SK-N-SH treated with all-trans-retinoic acid at 6 μM for 48 hours (cell line): ENCODE results near the gene DLG2.

Experiments used
- BACH2 ChIP-seq: fragments of 250-450 bp; sonication (Bioruptor Pico); IDR thresholded peaks from 2 replicates; pipeline ENCODE4 v1.9.0; 2021; ENCODE audit warnings: mild to moderate bottlenecking, borderline replicate concordance
- CREB5 ChIP-seq: fragments of 250-450 bp; sonication (Bioruptor Pico); IDR thresholded peaks from 2 replicates; pipeline ENCODE4 v1.5.1; 2020; ENCODE audit warnings: low read depth, mild to moderate bottlenecking, moderate library complexity
- ISL1 ChIP-seq: fragments of 250-450 bp; sonication (Bioruptor Pico); IDR thresholded peaks from 2 replicates; pipeline ENCODE4 v2.1.2; 2022; ENCODE audit warnings: mild to moderate bottlenecking, moderate library complexity
- PATZ1 ChIP-seq: fragments of 250-450 bp; sonication (Bioruptor Pico); IDR thresholded peaks from 2 replicates; pipeline ENCODE4 v1.8.0; 2020; ENCODE audit warnings: mild to moderate bottlenecking, moderate library complexity, borderline replicate concordance
- RARB ChIP-seq: fragments of 250-450 bp; sonication (Bioruptor Pico); IDR thresholded peaks from 2 replicates; pipeline ENCODE4 v1.8.0; 2021; ENCODE audit warnings: mild to moderate bottlenecking, moderate library complexity
- SNAI2 ChIP-seq: fragments of 250-450 bp; sonication (Bioruptor Pico); IDR thresholded peaks from 2 replicates; pipeline ENCODE4 v1.5.0; 2020; ENCODE audit warnings: mild to moderate bottlenecking, moderate library complexity
- TSHZ2 ChIP-seq: fragments of 250-450 bp; sonication (Bioruptor Pico); IDR thresholded peaks from 2 replicates; pipeline ENCODE4 v1.5.0; 2020; ENCODE audit warnings: mild to moderate bottlenecking, moderate library complexity
- ZC3H10 ChIP-seq: fragments of 250-450 bp; sonication (Bioruptor Pico); IDR thresholded peaks from 2 replicates; pipeline ENCODE4 v1.5.1; 2021; ENCODE audit warnings: mild to moderate bottlenecking, moderate library complexity
- ZFP30 ChIP-seq: fragments of 450-650 bp; formaldehyde crosslinking; IDR thresholded peaks from 2 replicates; pipeline ENCODE4 v1.5.0; 2022; ENCODE audit warnings: mild to moderate bottlenecking, moderate library complexity
- ZNF565 ChIP-seq: fragments of 450-650 bp; formaldehyde crosslinking; conservative IDR thresholded peaks from 2 replicates; pipeline ENCODE4 v1.5.0; 2020; ENCODE audit warnings: low read depth, mild to moderate bottlenecking, moderate library complexity
- ZNF70 ChIP-seq: fragments of 450-650 bp; formaldehyde crosslinking; IDR thresholded peaks from 2 replicates; pipeline ENCODE4 v1.5.0; 2020; ENCODE audit warnings: mild to moderate bottlenecking, moderate library complexity

- TF ChIP-seq SNAI2 (no peak), RARB (CRISPR knock-in tag) (no peak), ZC3H10 (no peak), PATZ1 (CRISPR knock-in tag) (no peak), ZNF565 (CRISPR knock-in tag) (no peak), TSHZ2 (CRISPR knock-in tag) (no peak), ZNF70 (CRISPR knock-in tag) (no peak), ZFP30 (no peak), BACH2 (CRISPR knock-in tag) (no peak), ISL1 (no peak), CREB5 (CRISPR knock-in tag) (no peak)
These were observed 1934.5 kb downstream of the DLG2 start for GRCh38 chr11:83692675-83693074.
